Gastroesophageal sphincter (tissue), 4 donors: ENCODE measurements around the gene PGLYRP2. TPM values are rescaled to one million over a fixed set of nuclear protein-coding genes. Genes with fewer than 3 reads are reported as not detected.

Experiments
- ATAC-seq: fragments of 150-250 bp; one replicate; pipeline ENCODE4 v1.9.1; 2016; ENCODE audit warnings: mild to moderate bottlenecking, moderate library complexity
- H3K27ac ChIP-seq, 4 donors: fragments of 200-600 bp; sonication (generic) in 3 of 4; 1 replicate in 3 of 4; 2 replicates in 1 of 4; pipeline ENCODE4 v1.5.1; 2016 to 2019
- H3K27me3 ChIP-seq: fragments of 200-600 bp; sonication (generic); one replicate; pipeline ENCODE4 v1.5.1; 2019
- H3K36me3 ChIP-seq, 2 donors: fragments of 200-600 bp; sonication (generic); one replicate each; pipeline ENCODE4 v1.5.1; 2019; ENCODE audit warnings: control low read depth in 1 of 2
- H3K4me1 ChIP-seq, 3 donors: fragments of 200-600 bp; sonication (generic); 1 replicate in 2 of 3; 2 replicates in 1 of 3; pipeline ENCODE4 v1.5.1; 2016 to 2019; ENCODE audit warnings: control low read depth in 2 of 3
- H3K4me3 ChIP-seq, 2 donors: fragments of 200-600 bp; sonication (generic); one replicate each; pipeline ENCODE4 v1.5.1; 2019; ENCODE audit warnings: mild to moderate bottlenecking in 1 of 2, moderate library complexity in 1 of 2
- H3K9me3 ChIP-seq, 3 donors: fragments of 200-600 bp; sonication (generic); one replicate each; pipeline ENCODE4 v1.5.1; 2017 to 2019; ENCODE audit warnings: control low read depth in 2 of 3
- CTCF ChIP-seq, 4 experiments: fragments of 200-600 bp in 2 of 4; fragments of 450-650 bp in 2 of 4; sonication (generic) in 1 of 4; IDR thresholded peaks; one replicate each; pipeline ENCODE4 v1.5.1; 2017 to 2019; ENCODE audit warnings: antibody characterized with exemption in 4 of 4, mild to moderate bottlenecking in 2 of 4, moderate library complexity in 2 of 4
- EP300 ChIP-seq: sonication (generic); formaldehyde crosslinking; IDR thresholded peaks from one replicate; pipeline ENCODE4 v1.6.1; 2017; ENCODE audit warnings: antibody characterized with exemption, mild to moderate bottlenecking
- POLR2A ChIP-seq, 2 donors: fragments of 450-650 bp; IDR thresholded peaks; one replicate each; pipeline ENCODE4 v1.6.1; 2017; ENCODE audit warnings: antibody characterized with exemption in 2 of 2, mild to moderate bottlenecking in 2 of 2, moderate library complexity in 1 of 2
- POLR2AphosphoS5 ChIP-seq: sonication (generic); formaldehyde crosslinking; IDR thresholded peaks from one replicate; pipeline ENCODE4 v1.6.1; 2017; ENCODE audit warnings: antibody characterized with exemption
- WGBS, 2 donors: methylation state at CpG; one replicate each; pipeline ENCODE4 v1.1.5; 2018; ENCODE audit warnings: low coverage in 1 of 2; 5-methylcytosine and 5-hydroxymethylcytosine counted together
- total RNA-seq, 4 donors: library from RNA; depleted of rRNA; stranded (reverse); fragments of >200 nt; gene quantifications; one replicate each; pipeline ENCODE4 v1.1.0, GENCODE V29; 2016

The PGLYRP2 gene
- total RNA-seq, 4 donors from 2014 or later = not detected

DNA sequence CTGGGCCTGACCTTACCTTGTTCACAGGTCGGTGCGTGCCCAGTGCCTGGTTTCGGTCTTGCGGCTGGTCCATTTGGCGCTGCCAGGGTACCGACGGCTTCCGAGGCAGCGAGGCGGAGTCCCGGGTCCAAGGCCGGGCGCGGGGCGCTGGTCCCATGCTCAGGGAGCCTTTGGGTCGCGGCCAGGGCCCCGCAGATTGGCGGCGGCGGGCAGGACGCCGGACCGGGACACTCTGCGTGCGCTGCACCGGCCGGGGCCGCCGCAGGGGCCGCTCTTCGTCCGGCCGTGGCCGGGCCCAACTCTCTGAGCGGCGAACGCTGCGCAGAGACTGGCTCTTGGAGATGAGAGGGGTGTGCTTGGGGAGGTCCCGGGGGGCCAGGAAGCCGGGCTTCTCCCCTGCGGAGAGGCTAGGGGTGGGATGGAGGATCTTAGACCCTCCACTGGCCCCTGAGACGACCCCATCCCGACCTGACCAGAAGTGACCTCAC is 26.2 kb downstream of the PGLYRP2 start:
- WGBS, 2 donors = 0 to 28% methylated on average over 2 of the region's 44 CpGs
- TF ChIP-seq CTCF (IDR thresholded peaks at IDR 0.05) (peak in 3 of 4 experiments; percentile 54 to 60 (median 57)), POLR2AphosphoS5 (no peak)
- peak; percentile 16 for ATAC-seq

GRCh38 chr19:15452111-15453047 is 26.9 kb downstream of the PGLYRP2 start:
- Histone ChIP-seq H3K27ac (peak overlapping the region in 3 of 4 donors; percentile 76 to 93 (median 89)), H3K4me1 (peaks cover 0 to 47% (median 13%) of the 10 kb centered on the region in 3 donors), H3K27me3 (peaks cover 35% of the 10 kb centered on the region), H3K9me3 (no peaks in the 10 kb centered on the region), H3K36me3 (peaks cover 0 to 7% of the 10 kb centered on the region in 2 donors), H3K4me3 (peak overlapping the region; percentile 34 to 60)
- TF ChIP-seq CTCF (IDR thresholded peaks at IDR 0.05) (no peak), EP300 (no peak), POLR2A (IDR thresholded peaks at IDR 0.05) (peak; percentile 31 to 51), POLR2AphosphoS5 (peak; percentile 55)
- ATAC-seq = peak; percentile 76
- WGBS, 2 donors = 0 to 19% methylated on average over 3 to 4 of the region's 37 CpGs

More for the DNA sequence above, 26.2 kb downstream of the PGLYRP2 start:
- peaks cover 0 to 52% (median 17%) of the 10 kb centered on the region in 3 donors for H3K4me1 ChIP-seq
- no peaks in the 10 kb centered on the region for H3K36me3 ChIP-seq
- H3K9me3 ChIP-seq = no peaks in the 10 kb centered on the region
- H3K27ac ChIP-seq = peak overlapping the region in 3 of 4 donors; percentile 76 to 93 (median 89)
- H3K27me3 ChIP-seq = peaks cover 43% of the 10 kb centered on the region
- H3K4me3 ChIP-seq = peak overlapping the region; percentile 34 to 60

GRCh38 chr19:15450528-15450890 is 28.8 kb downstream of the PGLYRP2 start:
- no peak for ATAC-seq
- Histone ChIP-seq H3K4me3 (no peak overlapping the region), H3K4me1 (peaks cover 0 to 51% (median 7%) of the 10 kb centered on the region in 3 donors), H3K36me3 (peaks cover 0 to 23% of the 10 kb centered on the region in 2 donors), H3K9me3 (no peaks in the 10 kb centered on the region), H3K27ac (peak overlapping the region; percentile 25 to 93 (median 90)), H3K27me3 (peaks cover 16% of the 10 kb centered on the region)
- TF ChIP-seq CTCF (IDR thresholded peaks at IDR 0.05) (no peak), POLR2A (IDR thresholded peaks at IDR 0.05) (no peak), POLR2AphosphoS5 (no peak), EP300 (no peak)
- WGBS, 2 donors = 75 to 90% methylated on average over 1 of the region's 1 CpG

DNA sequence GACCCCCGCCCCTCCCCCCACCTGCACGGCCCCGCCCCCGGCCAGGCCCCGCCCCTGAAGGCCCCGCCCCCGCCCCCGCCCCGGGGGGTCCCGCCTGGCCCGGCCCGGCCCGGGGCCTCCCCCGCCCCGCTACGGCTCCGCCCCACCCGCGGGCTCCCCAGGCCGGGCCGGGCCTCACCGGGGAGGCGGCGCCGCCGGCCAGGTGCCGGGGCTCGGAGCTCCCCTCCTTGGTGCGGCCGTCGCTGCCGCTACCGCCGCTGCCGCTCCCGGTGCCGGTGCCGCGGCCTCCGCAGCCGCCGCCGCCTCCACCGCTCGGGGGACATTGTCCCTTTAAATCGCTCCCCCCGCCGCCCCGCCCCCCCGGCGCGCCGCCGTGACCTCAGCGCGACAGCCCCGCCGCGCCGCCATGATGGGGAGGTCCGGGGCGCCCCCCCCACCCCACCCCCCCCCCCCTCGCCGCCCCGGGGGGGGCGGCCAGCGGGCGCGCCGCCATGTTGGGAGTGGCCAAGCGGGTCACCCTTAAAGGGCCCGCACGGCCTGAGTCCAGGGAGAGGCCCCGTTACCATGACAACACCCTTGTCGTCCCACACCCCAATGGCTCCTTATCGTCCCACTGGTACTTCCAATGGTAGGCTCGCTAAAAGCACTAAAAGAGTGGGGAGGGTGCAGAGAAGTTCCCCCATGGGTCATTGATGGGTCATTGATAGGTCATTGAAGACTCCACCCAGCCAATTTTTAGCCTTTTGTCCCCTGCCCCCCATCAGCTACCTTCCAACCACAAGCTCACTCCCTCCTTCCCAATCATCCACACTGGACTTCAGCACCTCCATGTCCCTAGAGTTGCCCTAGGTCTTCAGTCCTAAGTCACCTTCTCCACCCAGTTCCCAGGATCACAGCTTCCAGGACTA is 29.4 kb downstream of the PGLYRP2 start, which contains the start of gene WIZ:
WIZ (minus strand) TSS at position 337 of the 908 bp plus-strand sequence. CDS start 1,649 bp downstream, outside the sequence.
- peaks cover 0 to 57% (median 7%) of the 10 kb centered on the region in 3 donors for H3K4me1 ChIP-seq
- TF ChIP-seq POLR2A (IDR thresholded peaks at IDR 0.05) (no peak), CTCF (IDR thresholded peaks at IDR 0.05) (no peak)
- H3K9me3 ChIP-seq = no peaks in the 10 kb centered on the region
- peak within 1 kb of the TSS; percentile 45 to 82 for H3K4me3 ChIP-seq
- ATAC-seq = peak; percentile 72
- WGBS, 2 donors = 0% methylated on average over 2 of the region's 77 CpGs; no CpG with 5 or more reads in 1 of the 2 donors
- H3K27me3 ChIP-seq = peaks cover 10% of the 10 kb centered on the region
- H3K36me3 ChIP-seq = peaks cover 0 to 29% of the 10 kb centered on the region in 2 donors
- peak within 1 kb of the TSS; percentile 25 to 93 (median 90) for H3K27ac ChIP-seq
